Thyroid gland (tissue), 4 donors: Measurements from ENCODE around the gene RIN1. TPM values are rescaled to one million over a fixed set of nuclear protein-coding genes. Genes with fewer than 3 reads are reported as not detected.

ENCODE experiments used
- DNase-seq, 2 donors: peaks; one replicate each; pipeline ENCODE4 v3.0.0-alpha.2; 2019
- H3K27ac ChIP-seq, 3 donors: fragments of 200-600 bp; sonication (generic); 1 replicate in 2 of 3; 2 replicates in 1 of 3; pipeline ENCODE4 v1.5.1; 2016 to 2019; ENCODE audit warnings: mild to moderate bottlenecking in 1 of 3, moderate library complexity in 1 of 3
- H3K27me3 ChIP-seq: fragments of 200-600 bp; sonication (generic); one replicate; pipeline ENCODE4 v1.5.1; 2019
- H3K36me3 ChIP-seq, 2 donors: fragments of 200-600 bp; sonication (generic); one replicate each; pipeline ENCODE4 v1.5.1; 2016 to 2019
- H3K4me1 ChIP-seq, 2 donors: fragments of 200-600 bp; sonication (generic); one replicate each; pipeline ENCODE4 v1.5.1; 2017 to 2019
- H3K4me3 ChIP-seq, 3 donors: fragments of 200-600 bp; sonication (generic); replicated peaks in 1 of 3; 1 replicate in 2 of 3; 2 replicates in 1 of 3; pipeline ENCODE4 v1.5.1; 2016; ENCODE audit warnings: mild to moderate bottlenecking in 1 of 3
- H3K9me3 ChIP-seq: fragments of 200-600 bp; sonication (generic); one replicate; pipeline ENCODE4 v1.5.1; 2017
- CTCF ChIP-seq, 6 experiments: fragments of 200-600 bp in 3 of 6; fragments of 450-650 bp in 3 of 6; sonication (generic) in 3 of 6; IDR thresholded peaks; one replicate each; pipeline ENCODE4 v1.5.1; 2016 to 2019; ENCODE audit warnings: antibody characterized with exemption in 6 of 6, mild to moderate bottlenecking in 2 of 6, inconsistent platforms in 1 of 6, moderate library complexity in 1 of 6
- POLR2A ChIP-seq, 2 donors: fragments of 450-650 bp; IDR thresholded peaks; one replicate each; pipeline ENCODE4 v1.6.1; 2017; ENCODE audit warnings: antibody characterized with exemption in 2 of 2, mild to moderate bottlenecking in 2 of 2, moderate library complexity in 1 of 2
- WGBS, 2 donors: methylation state at CpG; one replicate each; pipeline ENCODE4 v1.1.5; 2017; 5-methylcytosine and 5-hydroxymethylcytosine counted together
- intact Hi-C: fragments of 100-400 bp; cut with DNase I; formaldehyde crosslinking; loops from one replicate; pipeline ENCODE4 v1.15.1; 2023
- total RNA-seq, 4 donors: library from RNA; depleted of rRNA; stranded (reverse); fragments of >200 nt; gene quantifications; one replicate each; pipeline ENCODE4 v1.2.3, GENCODE V29; 2016

RIN1 gene
- total RNA-seq, 4 donors from 2014 or later: 1.3 to 7.9 (median 2.2) TPM

DNA sequence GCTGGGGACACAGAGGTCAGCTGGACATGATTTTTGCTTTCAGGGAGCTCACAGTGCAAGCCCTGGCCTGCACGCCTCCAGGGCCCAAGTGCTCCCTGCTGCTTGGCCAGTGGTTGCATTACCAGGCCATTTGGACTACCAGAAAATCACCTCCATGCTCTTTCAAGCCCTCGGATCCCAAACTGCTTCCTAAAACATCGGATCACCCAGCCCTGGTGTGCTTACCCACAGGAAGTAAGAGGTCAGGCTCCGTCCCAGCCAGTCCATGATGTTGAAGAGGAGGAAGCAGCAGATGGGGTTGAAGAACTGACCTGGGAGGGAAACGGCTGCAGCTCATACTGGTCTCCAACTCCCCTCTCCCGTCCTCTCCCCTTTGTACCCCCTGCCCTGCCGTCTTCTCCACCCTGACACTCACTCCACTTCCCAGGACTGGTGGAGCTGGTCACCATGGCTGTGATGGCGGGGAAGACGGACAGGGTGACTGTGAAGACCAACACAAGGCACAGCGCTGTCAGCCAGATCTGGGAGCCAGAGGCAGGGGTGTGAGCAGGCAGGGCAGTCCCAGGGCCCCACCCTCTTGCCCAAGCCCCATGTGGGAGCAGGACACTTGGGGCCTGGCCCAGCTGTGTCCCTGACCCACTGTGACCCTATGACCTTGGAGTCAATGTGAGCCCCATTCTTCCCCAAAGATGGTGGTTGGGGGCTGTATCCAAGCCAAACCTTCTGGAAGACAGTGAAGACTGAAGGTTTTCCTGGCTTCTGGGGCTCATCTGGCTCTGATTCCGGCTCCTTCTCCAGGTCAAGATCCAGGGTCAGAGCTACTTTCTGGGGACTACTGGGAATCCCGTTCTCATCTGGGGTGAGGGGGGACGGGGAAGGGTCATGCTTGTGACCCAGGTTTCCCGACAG, 29.7 kb upstream of the RIN1 start:
- no peak for DNase-seq
- intact Hi-C loops: no loop called here
- H3K4me3 ChIP-seq: no peak overlapping the region
- WGBS, 2 donors: 78 to 81% methylated on average over 13 to 14 of the region's 14 CpGs
- H3K4me1 ChIP-seq: no peaks in the 10 kb centered on the region
- no peaks in the 10 kb centered on the region for H3K27me3 ChIP-seq
- no peaks in the 10 kb centered on the region for H3K36me3 ChIP-seq
- no peaks in the 10 kb centered on the region for H3K9me3 ChIP-seq
- H3K27ac ChIP-seq: no peak overlapping the region
- TF ChIP-seq POLR2A (IDR thresholded peaks at IDR 0.05): no peak
- TF ChIP-seq CTCF (IDR thresholded peaks at IDR 0.05): no peak

GRCh38 chr11:66365166-66365565, 28.9 kb upstream of the RIN1 start:
- H3K27me3 ChIP-seq: no peaks in the 10 kb centered on the region
- H3K4me3 ChIP-seq: no peak overlapping the region
- no peaks in the 10 kb centered on the region for H3K4me1 ChIP-seq
- WGBS, 2 donors: 90 to 100% methylated on average over 3 to 5 of the region's 6 CpGs
- intact Hi-C loops: no loop called here
- H3K27ac ChIP-seq: no peak overlapping the region
- TF ChIP-seq CTCF (IDR thresholded peaks at IDR 0.05): no peak
- no peak for TF ChIP-seq POLR2A (IDR thresholded peaks at IDR 0.05)
- H3K36me3 ChIP-seq: no peaks in the 10 kb centered on the region
- no peaks in the 10 kb centered on the region for H3K9me3 ChIP-seq
- no peak for DNase-seq

DNA sequence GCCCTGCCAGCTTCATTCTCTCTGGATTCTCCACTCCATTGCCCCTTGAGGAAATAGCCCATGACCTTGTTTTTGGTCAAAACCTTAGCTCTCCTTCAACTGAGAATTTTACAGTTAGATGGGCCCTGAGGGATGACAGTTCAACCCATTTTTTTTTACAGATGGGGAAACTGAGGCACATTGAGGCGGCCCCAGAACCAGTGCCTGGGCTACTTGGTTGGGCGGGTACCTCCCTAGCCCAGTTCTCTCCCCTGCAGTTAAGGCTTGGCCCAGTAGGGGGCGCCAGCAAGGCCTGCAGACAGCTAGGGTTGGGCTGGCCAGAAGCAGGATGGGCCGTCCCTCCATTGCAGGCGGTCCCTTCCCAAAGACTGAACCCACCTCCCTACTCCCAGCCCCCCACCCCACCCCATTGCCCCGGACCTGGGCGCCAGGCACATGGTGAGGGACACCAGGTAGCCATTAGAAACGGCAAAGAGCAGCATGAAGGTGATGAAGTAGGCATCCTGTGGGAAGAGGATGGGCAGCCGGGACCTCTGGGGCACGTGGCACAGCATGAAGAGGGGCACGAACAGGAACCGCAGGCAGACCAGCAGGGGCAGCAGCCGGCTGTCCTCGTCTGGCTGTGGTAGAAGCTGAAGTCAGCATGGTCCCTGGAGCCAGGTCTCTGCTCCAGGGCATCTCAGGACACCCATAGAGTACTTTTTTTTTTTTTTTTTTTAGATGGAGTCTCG, 27.7 kb upstream of the RIN1 start:
- DNase-seq: peak; percentile 13 to 22
- H3K27me3 ChIP-seq: no peaks in the 10 kb centered on the region
- no peak overlapping the region for H3K4me3 ChIP-seq
- WGBS, 2 donors: 81 to 85% methylated on average over 9 to 12 of the region's 15 CpGs
- intact Hi-C loops: no loop called here
- H3K9me3 ChIP-seq: no peaks in the 10 kb centered on the region
- H3K4me1 ChIP-seq: no peaks in the 10 kb centered on the region
- no peak overlapping the region for H3K27ac ChIP-seq
- no peaks in the 10 kb centered on the region for H3K36me3 ChIP-seq
- peak in 4 of 6 experiments; percentile 10 to 54 (median 24) for TF ChIP-seq CTCF (IDR thresholded peaks at IDR 0.05)
- no peak for TF ChIP-seq POLR2A (IDR thresholded peaks at IDR 0.05)

GRCh38 chr11:66363187-66363601, 27.0 kb upstream of the RIN1 start:
- DNase-seq: peak; percentile 36 to 44
- Histone ChIP-seq H3K4me3 (no peak overlapping the region), H3K27ac (no peak overlapping the region), H3K36me3 (no peaks in the 10 kb centered on the region), H3K27me3 (no peaks in the 10 kb centered on the region), H3K9me3 (no peaks in the 10 kb centered on the region), H3K4me1 (no peaks in the 10 kb centered on the region)
- TF ChIP-seq POLR2A (IDR thresholded peaks at IDR 0.05) (no peak), CTCF (IDR thresholded peaks at IDR 0.05) (no peak)
- intact Hi-C loops: no loop called here
- whole genome bisulfite sequencing, 2 donors: 49 to 64% methylated on average over 14 of the region's 14 CpGs
